Panc1 (cell line): Measurements from ENCODE around the gene MAPK4. TPM values are rescaled to one million over a fixed set of nuclear protein-coding genes. Genes with fewer than 3 reads are reported as not detected.

ENCODE experiments used
- ATAC-seq: fragments of 200-7000 bp; cut with Tn5 transposase; 2 replicates; pipeline ENCODE4 v1.9.1; 2020; ENCODE audit warnings: mild to moderate bottlenecking, moderate library complexity
- BruUV-seq: library from RNA; stranded (reverse); fragments of 400-500 nt; replicated peaks from 2 replicates; lab custom pipeline; 2021; lab: Mats Ljungman, UMichigan
- CTCF ChIA-PET: fragments of 300-600 bp; sonication (Branson Sonifier 250); formaldehyde crosslinking; loops from one replicate; lab custom pipeline; 2022; ENCODE audit warnings: antibody characterized with exemption; lab: Charles Lee
- POLR2A ChIA-PET: fragments of 300-600 bp; sonication (Branson Sonifier 250); formaldehyde crosslinking; loops from one replicate; lab custom pipeline; 2022; ENCODE audit warnings: antibody characterized with exemption; lab: Charles Lee
- DNase-seq: peaks from one replicate; pipeline ENCODE4 v3.0.0-alpha.2; 2010; ENCODE audit warnings: low read depth, low spot score
- H3K27ac ChIP-seq: 2 replicates; pipeline ENCODE4 v1.5.1; 2011; ENCODE audit warnings: mild to moderate bottlenecking, low read length, inconsistent platforms
- H3K27me3 ChIP-seq: fragments of 200-500 bp; sonication (Bioruptor generic); 2 replicates; pipeline ENCODE4 v1.6.0; 2014; ENCODE audit warnings: low read length, inconsistent platforms; ENCODE audit not compliant: control insufficient read depth, insufficient read depth
- H3K36me3 ChIP-seq: fragments of 200-500 bp; sonication (Bioruptor generic); 2 replicates; pipeline ENCODE4 v1.5.1; 2014; ENCODE audit warnings: inconsistent platforms, mild to moderate bottlenecking, low read length, moderate library complexity; ENCODE audit not compliant: control insufficient read depth, insufficient read depth
- H3K4me1 ChIP-seq: 2 replicates; pipeline ENCODE4 v1.5.1; 2011; ENCODE audit warnings: inconsistent platforms, mild to moderate bottlenecking, low read length, moderate library complexity; ENCODE audit not compliant: control insufficient read depth, insufficient read depth
- H3K4me3 ChIP-seq, 2 experiments: 2 replicates each; pipeline ENCODE4 v1.5.1; 2011 to 2012; ENCODE audit warnings: low read depth in 2 of 2, low read length in 2 of 2, mild to moderate bottlenecking in 2 of 2, inconsistent platforms in 1 of 2, moderate library complexity in 1 of 2
- H3K9me3 ChIP-seq: fragments of 200-500 bp; sonication (Bioruptor generic); 2 replicates; pipeline ENCODE4 v1.5.1; 2014; ENCODE audit warnings: low read depth, mild to moderate bottlenecking, inconsistent platforms, low read length, moderate library complexity; ENCODE audit not compliant: control insufficient read depth, insufficient read depth
- POLR2AphosphoS5 ChIP-seq: IDR thresholded peaks from 2 replicates; pipeline ENCODE4 v1.6.1; 2012; ENCODE audit warnings: mild to moderate bottlenecking, low read depth, low read length, moderate library complexity
- SIN3A ChIP-seq: IDR thresholded peaks from 2 replicates; pipeline ENCODE4 v1.6.1; 2012; ENCODE audit warnings: low read depth, mild to moderate bottlenecking, low read length, moderate library complexity, borderline replicate concordance; ENCODE audit not compliant: insufficient read depth
- TCF7L2 ChIP-seq: IDR thresholded peaks from 2 replicates; pipeline ENCODE4 v1.6.1; 2011; ENCODE audit warnings: mild to moderate bottlenecking, low read depth, low read length, inconsistent platforms
- in situ Hi-C: cut with HindIII; loops from 2 replicates; pipeline ENCODE4 v1.10.0; 2016; ENCODE audit warnings: low sequenced_read_pairs, low pct_unique_long_range_greater_than_20kb
- intact Hi-C: fragments of 100-400 bp; cut with micrococcal nuclease; formaldehyde crosslinking; loops from one replicate; pipeline ENCODE4 v1.10.0; 2022; ENCODE audit not compliant: unreplicated experiment
- total RNA-seq: library from RNA; stranded (reverse); gene quantifications from one replicate; pipeline ENCODE4 v1.2.1, GENCODE V29; 2021; ENCODE audit not compliant: unreplicated experiment
- TF ChIP-seq, protein P1 (sequence below), 2 experiments: IDR thresholded peaks; 2 replicates each; pipeline ENCODE4 v1.6.1; 2011 to 2012; ENCODE audit warnings: low read depth in 2 of 2, control low read depth in 1 of 2, low read length in 1 of 2, mild to moderate bottlenecking in 1 of 2, moderate library complexity in 1 of 2; ENCODE audit not compliant: insufficient read depth in 1 of 2
- TF ChIP-seq, protein P2 (sequence below): fragments of 450-650 bp; IDR thresholded peaks from 2 replicates; pipeline ENCODE4 v1.5.1; 2017; ENCODE audit warnings: mild to moderate bottlenecking

The MAPK4 gene
- total RNA-seq, 1 experiment from 2014 or later = not detected

DNA sequence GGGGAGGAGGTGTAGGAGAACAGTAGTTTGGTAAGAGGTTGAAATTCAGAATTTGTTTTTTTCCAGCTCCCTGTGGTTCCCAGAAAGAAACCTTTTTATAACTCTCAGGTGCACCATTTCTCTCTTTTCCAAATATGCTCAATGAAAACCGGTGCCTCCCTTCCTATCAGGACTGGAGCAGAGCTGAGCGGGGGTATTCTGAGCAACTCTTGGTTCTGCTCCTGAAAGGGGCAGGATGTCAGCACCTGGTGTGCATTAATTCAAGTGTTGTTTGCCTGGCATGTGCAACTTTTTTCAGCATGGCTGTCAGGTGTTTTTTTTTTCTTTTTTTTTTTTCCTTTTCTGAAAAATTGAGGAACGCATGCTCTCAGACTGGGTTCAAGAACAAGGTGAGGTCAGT, 74.1 kb downstream of the MAPK4 start:
- in situ Hi-C loops (no loop called here), intact Hi-C loops (no loop called here)
- no peaks in the 10 kb centered on the region for H3K9me3 ChIP-seq
- no peak for ATAC-seq
- H3K27ac ChIP-seq = no peak overlapping the region
- no peaks in the 10 kb centered on the region for H3K4me1 ChIP-seq
- no peak for DNase-seq
- no TSS peak for BruUV-seq
- TF ChIP-seq TCF7L2 (no peak), POLR2AphosphoS5 (no peak), SIN3A (no peak)
- TF ChIP-seq, protein P1, sequence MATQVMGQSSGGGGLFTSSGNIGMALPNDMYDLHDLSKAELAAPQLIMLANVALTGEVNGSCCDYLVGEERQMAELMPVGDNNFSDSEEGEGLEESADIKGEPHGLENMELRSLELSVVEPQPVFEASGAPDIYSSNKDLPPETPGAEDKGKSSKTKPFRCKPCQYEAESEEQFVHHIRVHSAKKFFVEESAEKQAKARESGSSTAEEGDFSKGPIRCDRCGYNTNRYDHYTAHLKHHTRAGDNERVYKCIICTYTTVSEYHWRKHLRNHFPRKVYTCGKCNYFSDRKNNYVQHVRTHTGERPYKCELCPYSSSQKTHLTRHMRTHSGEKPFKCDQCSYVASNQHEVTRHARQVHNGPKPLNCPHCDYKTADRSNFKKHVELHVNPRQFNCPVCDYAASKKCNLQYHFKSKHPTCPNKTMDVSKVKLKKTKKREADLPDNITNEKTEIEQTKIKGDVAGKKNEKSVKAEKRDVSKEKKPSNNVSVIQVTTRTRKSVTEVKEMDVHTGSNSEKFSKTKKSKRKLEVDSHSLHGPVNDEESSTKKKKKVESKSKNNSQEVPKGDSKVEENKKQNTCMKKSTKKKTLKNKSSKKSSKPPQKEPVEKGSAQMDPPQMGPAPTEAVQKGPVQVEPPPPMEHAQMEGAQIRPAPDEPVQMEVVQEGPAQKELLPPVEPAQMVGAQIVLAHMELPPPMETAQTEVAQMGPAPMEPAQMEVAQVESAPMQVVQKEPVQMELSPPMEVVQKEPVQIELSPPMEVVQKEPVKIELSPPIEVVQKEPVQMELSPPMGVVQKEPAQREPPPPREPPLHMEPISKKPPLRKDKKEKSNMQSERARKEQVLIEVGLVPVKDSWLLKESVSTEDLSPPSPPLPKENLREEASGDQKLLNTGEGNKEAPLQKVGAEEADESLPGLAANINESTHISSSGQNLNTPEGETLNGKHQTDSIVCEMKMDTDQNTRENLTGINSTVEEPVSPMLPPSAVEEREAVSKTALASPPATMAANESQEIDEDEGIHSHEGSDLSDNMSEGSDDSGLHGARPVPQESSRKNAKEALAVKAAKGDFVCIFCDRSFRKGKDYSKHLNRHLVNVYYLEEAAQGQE (IDR thresholded peaks at IDR 0.05; ENCODE audit: insufficient read depth in 1 of 2, low read depth in 2 of 2, low read length in 1 of 2) = no peak
- TF ChIP-seq, protein P2, sequence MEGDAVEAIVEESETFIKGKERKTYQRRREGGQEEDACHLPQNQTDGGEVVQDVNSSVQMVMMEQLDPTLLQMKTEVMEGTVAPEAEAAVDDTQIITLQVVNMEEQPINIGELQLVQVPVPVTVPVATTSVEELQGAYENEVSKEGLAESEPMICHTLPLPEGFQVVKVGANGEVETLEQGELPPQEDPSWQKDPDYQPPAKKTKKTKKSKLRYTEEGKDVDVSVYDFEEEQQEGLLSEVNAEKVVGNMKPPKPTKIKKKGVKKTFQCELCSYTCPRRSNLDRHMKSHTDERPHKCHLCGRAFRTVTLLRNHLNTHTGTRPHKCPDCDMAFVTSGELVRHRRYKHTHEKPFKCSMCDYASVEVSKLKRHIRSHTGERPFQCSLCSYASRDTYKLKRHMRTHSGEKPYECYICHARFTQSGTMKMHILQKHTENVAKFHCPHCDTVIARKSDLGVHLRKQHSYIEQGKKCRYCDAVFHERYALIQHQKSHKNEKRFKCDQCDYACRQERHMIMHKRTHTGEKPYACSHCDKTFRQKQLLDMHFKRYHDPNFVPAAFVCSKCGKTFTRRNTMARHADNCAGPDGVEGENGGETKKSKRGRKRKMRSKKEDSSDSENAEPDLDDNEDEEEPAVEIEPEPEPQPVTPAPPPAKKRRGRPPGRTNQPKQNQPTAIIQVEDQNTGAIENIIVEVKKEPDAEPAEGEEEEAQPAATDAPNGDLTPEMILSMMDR = no peak
- peaks cover 2% of the 10 kb centered on the region; the same call in 1 of the 2 replicates for H3K27me3 ChIP-seq
- ChIA-PET CTCF (no interaction called here), POLR2A (no interaction called here)
- no peak overlapping the region for H3K4me3 ChIP-seq
- H3K36me3 ChIP-seq = no peaks in the 10 kb centered on the region

DNA sequence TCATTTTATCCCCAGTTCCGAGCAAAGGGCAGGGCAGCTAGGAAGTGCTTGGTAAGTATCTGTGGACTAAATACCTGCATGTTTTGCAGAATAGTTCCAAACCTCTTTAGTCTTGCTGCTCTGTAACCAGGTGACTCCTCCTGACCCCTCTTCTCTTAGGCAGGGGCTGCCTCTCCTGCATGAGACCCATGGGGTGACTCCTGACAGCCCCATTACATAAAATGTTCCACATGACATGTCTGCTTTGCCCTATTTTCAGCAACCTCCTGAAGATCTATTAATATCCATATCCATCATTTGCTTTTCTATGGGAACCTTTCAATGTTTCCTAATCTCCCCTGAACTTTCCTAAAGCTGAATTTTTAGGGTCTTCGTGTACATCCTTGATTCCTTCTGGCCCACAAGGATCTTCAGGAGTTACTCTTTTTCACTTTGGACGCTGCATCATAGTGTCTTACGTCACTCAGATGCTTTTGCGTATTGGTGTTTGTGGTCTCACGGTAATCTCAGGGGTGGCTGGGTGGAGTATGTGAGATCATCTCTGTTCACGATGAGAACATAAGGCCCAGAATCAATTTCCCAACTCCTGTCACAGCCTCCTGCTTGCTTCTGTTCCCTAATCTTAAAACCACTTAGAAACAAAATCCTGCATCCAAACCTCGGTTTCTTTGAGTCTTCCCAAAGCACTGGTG, 76.6 kb downstream of the MAPK4 start:
- TF ChIP-seq, protein P2 = no peak
- TF ChIP-seq TCF7L2 (no peak), POLR2AphosphoS5 (no peak), SIN3A (no peak)
- TF ChIP-seq, protein P1 (IDR thresholded peaks at IDR 0.05; ENCODE audit: insufficient read depth in 1 of 2, low read depth in 2 of 2, low read length in 1 of 2) = no peak
- no peaks in the 10 kb centered on the region for H3K9me3 ChIP-seq
- ATAC-seq = no peak
- POLR2A ChIA-PET = no interaction called here
- H3K27me3 ChIP-seq = no peaks in the 10 kb centered on the region
- intact Hi-C loops (no loop called here), in situ Hi-C loops (no loop called here)
- no peak overlapping the region for H3K4me3 ChIP-seq
- H3K36me3 ChIP-seq = no peaks in the 10 kb centered on the region
- H3K4me1 ChIP-seq = no peaks in the 10 kb centered on the region
- H3K27ac ChIP-seq = no peak overlapping the region
- CTCF ChIA-PET = no interaction called here
- no peak for DNase-seq
- no TSS peak for BruUV-seq
